ENCODE measurements around the gene ELSPBP1. TPM values are rescaled to one million over a fixed set of nuclear protein-coding genes. Genes with fewer than 3 reads are reported as not detected.
A peak's percentile ranks its signal among the peaks of the same experiment; 100 is the strongest.

The ELSPBP1 gene
- total and polyA plus RNA-seq, 2 donors from 2014 or later: not detected

GRCh38 chr19:47991191-47991808, 3.1 kb upstream of the ELSPBP1 start:
- intact Hi-C loops (cut with DNase I): no loop called here
- H3K9me3 ChIP-seq (ENCODE audit: control insufficient read depth in 2 of 3, insufficient read depth in 1 of 3, low read length in 3 of 3): no peaks in the 10 kb centered on the region
- H3K4me1 ChIP-seq (ENCODE audit: control insufficient read depth in 2 of 3, insufficient read depth in 2 of 3, low read depth in 1 of 3, low read length in 3 of 3): no peaks in the 10 kb centered on the region
- no peak overlapping the region for H3K4me3 ChIP-seq (ENCODE audit: low read length in 3 of 3)
- H3K27me3 ChIP-seq (ENCODE audit: control insufficient read depth, insufficient read depth, low read length): no peaks in the 10 kb centered on the region
- H3K9ac ChIP-seq (ENCODE audit: low read length in 3 of 3): no peak overlapping the region
- no peak for TF ChIP-seq CTCF (IDR thresholded peaks at IDR 0.05; ENCODE audit: borderline replicate concordance, extremely low read depth, insufficient read depth)
- DNase-seq (peak in 3 of 5 donors; percentile 7 to 22 (median 12)), FAIRE-seq (no peak)
- no peaks in the 10 kb centered on the region for H3K36me3 ChIP-seq (ENCODE audit: control insufficient read depth in 2 of 3, insufficient read depth in 3 of 3, low read length in 3 of 3)
- no peak overlapping the region for H3K27ac ChIP-seq (ENCODE audit: low read depth in 2 of 2, low read length in 2 of 2)

GRCh38 chr19:47992070-47992469, 2.4 kb upstream of the ELSPBP1 start, which contains the start of gene BSPH1:
BSPH1 (minus strand) TSS chr19:47992170; CDS start chr19:47992081, 89 bp downstream.
- TF ChIP-seq CTCF (IDR thresholded peaks at IDR 0.05; ENCODE audit: borderline replicate concordance, extremely low read depth, insufficient read depth): no peak
- H3K4me3 ChIP-seq (ENCODE audit: low read length in 3 of 3): no peak within 1 kb of the TSS
- H3K9ac ChIP-seq (ENCODE audit: low read length in 3 of 3): no peak within 1 kb of the TSS
- no peaks in the 10 kb centered on the region for H3K9me3 ChIP-seq (ENCODE audit: control insufficient read depth in 2 of 3, insufficient read depth in 1 of 3, low read length in 3 of 3)
- DNase-seq (no peak), FAIRE-seq (no peak)
- no peaks in the 10 kb centered on the region for H3K36me3 ChIP-seq (ENCODE audit: control insufficient read depth in 2 of 3, insufficient read depth in 3 of 3, low read length in 3 of 3)
- no peaks in the 10 kb centered on the region for H3K4me1 ChIP-seq (ENCODE audit: control insufficient read depth in 2 of 3, insufficient read depth in 2 of 3, low read depth in 1 of 3, low read length in 3 of 3)
- H3K27ac ChIP-seq (ENCODE audit: low read depth in 2 of 2, low read length in 2 of 2): no peak within 1 kb of the TSS
- intact Hi-C loops (cut with DNase I): no loop called here
- no peaks in the 10 kb centered on the region for H3K27me3 ChIP-seq (ENCODE audit: control insufficient read depth, insufficient read depth, low read length)

GRCh38 chr19:47996230-47996727, 1.8 kb downstream of the ELSPBP1 start:
- Histone ChIP-seq H3K9me3 (ENCODE audit: control insufficient read depth in 2 of 3, insufficient read depth in 1 of 3, low read length in 3 of 3) (peaks cover 0 to 4% (median 0%) of the 10 kb centered on the region in 3 donors), H3K27ac (ENCODE audit: low read depth in 2 of 2, low read length in 2 of 2) (no peak overlapping the region), H3K4me3 (ENCODE audit: low read length in 3 of 3) (no peak overlapping the region), H3K27me3 (ENCODE audit: control insufficient read depth, insufficient read depth, low read length) (no peaks in the 10 kb centered on the region), H3K36me3 (ENCODE audit: control insufficient read depth in 2 of 3, insufficient read depth in 3 of 3, low read length in 3 of 3) (no peaks in the 10 kb centered on the region), H3K4me1 (ENCODE audit: control insufficient read depth in 2 of 3, insufficient read depth in 2 of 3, low read depth in 1 of 3, low read length in 3 of 3) (no peaks in the 10 kb centered on the region), H3K9ac (ENCODE audit: low read length in 3 of 3) (no peak overlapping the region)
- DNase-seq: no peak
- FAIRE-seq: no peak
- intact Hi-C loops (cut with DNase I): no loop called here
- no peak for TF ChIP-seq CTCF (IDR thresholded peaks at IDR 0.05; ENCODE audit: borderline replicate concordance, extremely low read depth, insufficient read depth)

Measured in kidney (tissue), 14 donors.